PFSK-1 (cell line): ENCODE data around the gene SLC41A3. TPM values are rescaled to one million over a fixed set of nuclear protein-coding genes. Genes with fewer than 3 reads are reported as not detected.

Source experiments
- FOXP2 ChIP-seq: optimal IDR thresholded peaks from 2 replicates; pipeline ENCODE3; 2011; ENCODE audit warnings: borderline replicate concordance, control low read depth, inconsistent platforms; ENCODE audit not compliant: insufficient read depth; ENCODE audit errors: extremely low read length, extremely low read depth
- POLR2AphosphoS5 ChIP-seq: IDR thresholded peaks from 2 replicates; pipeline ENCODE4 v1.6.1; 2012; ENCODE audit warnings: low read depth, mild to moderate bottlenecking, control low read depth, low read length, moderate library complexity
- REST ChIP-seq, 2 experiments: IDR thresholded peaks; 2 replicates each; pipeline versions ENCODE4 v1.6.1 to v1.8.0; 2011 to 2012; ENCODE audit warnings: low read depth in 2 of 2, low read length in 2 of 2, control low read depth in 1 of 2, inconsistent platforms in 1 of 2, mild to moderate bottlenecking in 1 of 2, moderate library complexity in 1 of 2; ENCODE audit not compliant: insufficient read depth in 1 of 2
- SIN3A ChIP-seq: IDR thresholded peaks from 2 replicates; pipeline ENCODE4 v1.6.1; 2012; ENCODE audit warnings: mild to moderate bottlenecking, low read length, moderate library complexity, borderline replicate concordance; ENCODE audit not compliant: insufficient read depth
- TAF1 ChIP-seq: IDR thresholded peaks from 2 replicates; pipeline ENCODE4 v1.6.1; 2012; ENCODE audit warnings: low read length, control low read depth, borderline replicate concordance; ENCODE audit not compliant: insufficient read depth
- polyA plus RNA-seq: library from polyadenylated mRNA; unstranded; fragments of >200 nt; gene quantifications from one replicate; pipeline ENCODE4 v1.2.1, GENCODE V29; 2012; ENCODE audit warnings: low read depth, missing spikeins; ENCODE audit not compliant: insufficient read length

The SLC41A3 gene
- polyA plus RNA-seq = 23.7 TPM

DNA sequence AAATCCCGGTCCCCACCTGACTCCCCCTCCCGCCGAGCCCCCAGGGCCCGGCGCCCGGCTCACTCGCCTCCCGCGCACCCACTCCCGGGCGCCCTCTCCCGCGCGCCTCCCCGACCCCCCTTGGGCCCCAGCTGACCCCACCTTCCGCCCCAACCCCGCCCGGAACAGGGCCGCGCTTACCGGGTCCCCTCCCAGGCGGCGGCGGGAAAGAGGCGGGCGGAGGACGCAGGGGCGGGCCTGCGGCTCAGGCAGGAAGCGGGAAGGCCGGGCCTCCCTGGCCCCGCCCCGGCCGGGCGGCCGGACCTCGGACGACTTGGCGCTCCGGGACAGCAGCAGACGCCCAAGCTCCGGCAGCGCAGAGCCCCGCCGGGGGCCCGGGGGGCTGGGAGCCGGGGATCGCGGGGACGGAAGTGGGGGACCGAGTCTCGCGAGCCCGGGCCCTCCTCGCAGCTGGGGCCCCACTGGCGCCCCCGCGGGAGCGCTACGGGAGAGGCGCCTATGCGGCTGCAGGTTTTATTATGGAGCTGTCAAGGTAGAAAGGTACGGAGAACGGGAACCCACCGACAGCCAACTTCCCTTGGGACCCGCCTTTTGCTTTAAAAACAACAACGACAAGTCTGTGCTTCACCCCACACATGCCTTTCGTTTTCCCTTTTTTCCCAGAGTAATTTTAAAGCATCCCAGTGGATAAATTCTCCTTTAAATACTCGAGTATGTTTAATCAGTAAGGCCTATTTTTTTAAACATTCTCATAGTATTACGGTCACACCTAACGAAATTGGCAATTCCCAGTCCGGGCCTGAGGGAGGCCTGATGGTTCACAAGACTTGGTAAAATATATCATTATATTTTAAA, at the start of gene SLC41A3:
Gene SLC41A3 (minus strand): TSS at position 212 of the 855 bp plus-strand sequence. CDS start 15,905 bp downstream, outside the sequence.
- no peak; the same call in 1 of the 2 replicates for TF ChIP-seq POLR2AphosphoS5
- TF ChIP-seq REST (IDR thresholded peaks at IDR 0.05; ENCODE audit: insufficient read depth in 1 of 2, low read depth in 2 of 2, low read length in 2 of 2) = no peak
- TF ChIP-seq SIN3A = no peak
- TF ChIP-seq FOXP2 = no peak
- no peak for TF ChIP-seq TAF1

- TF ChIP-seq SIN3A (no peak), FOXP2 (no peak), TAF1 (no peak), REST (IDR thresholded peaks at IDR 0.05; ENCODE audit: insufficient read depth in 1 of 2, low read depth in 2 of 2, low read length in 2 of 2) (no peak), POLR2AphosphoS5 (no peak)
Observed at GRCh38 chr3:126133606-126134005, 49.7 kb upstream of the SLC41A3 start.

DNA sequence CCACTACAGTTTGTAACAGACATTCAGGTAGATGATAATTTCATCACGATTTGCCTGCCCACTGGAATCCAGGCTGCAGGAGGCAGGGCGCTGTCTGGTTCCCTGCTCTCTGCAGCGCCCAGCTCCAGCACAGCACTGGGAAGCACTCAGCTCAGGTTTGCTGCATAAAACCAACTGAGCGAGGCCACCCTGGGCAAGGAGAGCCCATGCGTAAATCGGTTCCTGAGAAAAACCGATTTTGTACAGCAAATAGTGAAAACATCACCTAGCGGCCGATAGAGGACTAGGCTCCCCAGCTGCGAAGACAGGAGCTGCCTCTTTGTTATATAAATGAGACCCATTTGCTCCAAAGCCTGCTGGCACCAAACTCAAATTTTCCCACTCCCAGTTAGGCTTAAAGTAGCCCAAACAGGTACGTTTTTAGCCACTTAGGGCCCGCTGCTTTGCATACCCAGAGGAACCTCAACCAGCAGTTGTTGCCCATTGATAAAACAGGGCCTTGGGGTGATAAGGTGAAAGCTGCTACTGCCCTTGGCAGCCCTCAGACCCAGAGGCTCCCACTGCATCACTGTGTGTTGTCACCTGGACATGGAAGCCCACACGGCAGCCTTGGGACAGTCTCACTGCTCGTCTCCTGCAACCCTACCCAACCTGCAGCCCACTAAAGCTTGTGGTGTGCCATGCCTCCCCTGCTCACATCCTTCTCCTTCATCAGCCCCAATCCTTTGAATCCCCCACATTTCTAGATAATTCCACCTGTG, 49.0 kb upstream of the SLC41A3 start:
- TF ChIP-seq FOXP2 (no peak), POLR2AphosphoS5 (no peak), SIN3A (no peak), REST (IDR thresholded peaks at IDR 0.05; ENCODE audit: insufficient read depth in 1 of 2, low read depth in 2 of 2, low read length in 2 of 2) (no peak), TAF1 (no peak)

DNA sequence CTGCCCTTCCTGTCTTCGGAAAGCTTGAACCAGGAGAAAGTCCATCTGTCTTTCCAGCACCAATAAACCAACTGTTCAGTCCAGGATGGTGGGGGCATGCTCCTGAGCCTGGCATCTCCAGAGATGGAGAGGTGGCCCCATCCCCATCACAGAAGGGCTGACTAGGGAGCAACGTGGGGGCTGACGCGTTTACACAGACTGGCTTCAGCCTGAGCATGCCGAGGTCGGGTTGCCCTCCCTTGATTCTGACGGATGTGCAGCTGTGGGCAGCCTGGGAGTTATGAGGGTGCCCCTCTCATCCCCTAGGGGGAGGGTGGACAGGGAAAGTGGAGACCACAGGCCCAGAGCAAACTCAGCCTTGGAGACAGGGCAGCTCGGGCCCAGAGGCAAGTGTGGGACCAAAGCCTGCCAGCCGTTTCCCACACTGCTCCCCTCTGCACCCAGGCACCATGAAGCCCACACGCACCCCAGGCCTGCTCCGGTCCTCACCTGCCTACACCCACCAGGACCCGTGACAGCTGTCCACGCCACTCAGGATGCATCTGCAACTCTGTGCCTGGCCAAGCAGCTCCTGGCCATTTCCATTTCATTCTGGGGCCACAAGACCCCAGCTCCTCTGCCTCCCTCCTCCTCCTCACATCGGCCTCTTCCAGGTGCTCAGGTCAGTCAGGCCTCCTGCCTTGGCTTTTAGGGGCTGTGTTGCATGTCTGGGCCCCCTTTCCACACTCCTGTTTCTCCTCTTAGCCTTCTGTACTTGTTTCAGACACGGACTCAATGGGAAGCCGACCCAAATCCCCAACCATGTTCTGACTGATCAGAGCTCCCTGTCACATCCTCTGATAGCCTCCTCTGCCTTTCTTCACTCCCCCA, 48.2 kb upstream of the SLC41A3 start:
- TF ChIP-seq TAF1 = no peak
- no peak for TF ChIP-seq POLR2AphosphoS5

DNA sequence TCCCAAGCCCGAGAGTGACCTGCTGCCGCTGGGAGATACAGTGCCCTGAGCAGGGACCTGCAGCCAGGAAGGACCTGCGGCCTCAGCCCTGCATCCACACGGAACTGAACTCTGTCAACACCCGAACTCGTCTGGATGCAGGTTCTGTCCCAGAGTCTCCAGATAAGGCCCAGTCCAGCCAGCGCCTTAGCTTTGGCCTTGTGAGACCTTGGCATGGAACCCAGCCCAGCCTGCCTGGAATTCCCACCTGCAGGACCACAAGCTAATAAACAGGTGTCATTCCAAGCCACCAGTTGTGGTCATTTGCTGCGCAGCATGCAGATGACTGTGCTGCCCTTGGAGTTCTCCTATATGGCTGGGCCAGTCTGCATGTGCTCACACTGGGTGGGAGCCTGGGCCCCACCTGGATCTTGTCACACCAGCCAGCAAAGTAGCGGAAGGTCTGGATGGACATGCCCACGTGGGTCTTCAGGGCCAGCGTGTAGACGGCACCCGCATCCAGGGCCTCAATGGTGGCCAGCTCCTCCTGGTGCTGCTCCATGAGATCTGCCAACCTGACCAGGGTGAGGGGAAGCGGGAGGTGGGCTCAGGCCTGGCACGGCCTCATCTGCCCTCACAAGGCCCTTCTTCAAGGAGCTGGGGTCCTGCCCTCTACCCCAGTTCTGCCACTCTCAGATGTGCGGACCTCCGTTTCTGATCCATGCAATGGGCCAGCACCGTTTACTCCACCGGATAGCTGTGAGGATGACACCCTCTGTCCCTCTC, 47.2 kb upstream of the SLC41A3 start:
- no peak for TF ChIP-seq FOXP2
- TF ChIP-seq REST (IDR thresholded peaks at IDR 0.05; ENCODE audit: insufficient read depth in 1 of 2, low read depth in 2 of 2, low read length in 2 of 2) = no peak
- no peak for TF ChIP-seq TAF1
- no peak for TF ChIP-seq POLR2AphosphoS5
- no peak for TF ChIP-seq SIN3A
